HEK293 (cell line): Measurements from ENCODE around the gene CNFN.

Experiments used
- CTCF ChIP-seq: fragments of 450-650 bp; formaldehyde crosslinking; IDR thresholded peaks from 2 replicates; pipeline ENCODE4 v1.5.1; 2016; ENCODE audit warnings: missing biosample characterization, missing genetic modification characterization
- KLF7 ChIP-seq: fragments of 450-650 bp; formaldehyde crosslinking; IDR thresholded peaks from 2 replicates; pipeline ENCODE4 v1.5.1; 2016; ENCODE audit warnings: missing biosample characterization, missing genetic modification characterization, borderline replicate concordance
- KLF8 ChIP-seq: fragments of 450-650 bp; formaldehyde crosslinking; IDR thresholded peaks from 2 replicates; pipeline ENCODE4 v1.5.1; 2016; ENCODE audit warnings: missing biosample characterization, missing genetic modification characterization
- ZBTB7A ChIP-seq: fragments of 450-650 bp; formaldehyde crosslinking; IDR thresholded peaks from 2 replicates; pipeline ENCODE4 v1.5.1; 2016; ENCODE audit warnings: low read depth, missing biosample characterization, missing genetic modification characterization
- ZNF146 ChIP-seq: fragments of 450-650 bp; formaldehyde crosslinking; IDR thresholded peaks from 2 replicates; pipeline ENCODE4 v1.5.1; 2016; ENCODE audit warnings: missing biosample characterization, missing genetic modification characterization
- ZNF223 ChIP-seq: fragments of 450-650 bp; formaldehyde crosslinking; IDR thresholded peaks from 2 replicates; pipeline ENCODE4 v1.5.1; 2016; ENCODE audit warnings: missing biosample characterization, missing genetic modification characterization
- ZNF274 ChIP-seq, 2 experiments: fragments of 200-500 bp in 1 of 2; fragments of 450-650 bp in 1 of 2; sonication (Bioruptor generic) in 1 of 2; formaldehyde crosslinking in 1 of 2; IDR thresholded peaks; 2 replicates each; pipeline versions ENCODE4 v1.5.1 to v1.6.1; 2014 to 2016; ENCODE audit warnings: borderline replicate concordance in 1 of 2, inconsistent platforms in 1 of 2, low read length in 1 of 2, missing biosample characterization in 1 of 2, missing genetic modification characterization in 1 of 2
- ZNF302 ChIP-seq: fragments of 450-650 bp; formaldehyde crosslinking; IDR thresholded peaks from 2 replicates; pipeline ENCODE4 v1.5.1; 2016; ENCODE audit warnings: missing biosample characterization, missing genetic modification characterization, low read depth
- ZNF404 ChIP-seq: fragments of 450-650 bp; formaldehyde crosslinking; IDR thresholded peaks from 2 replicates; pipeline ENCODE4 v1.5.1; 2017; ENCODE audit warnings: missing biosample characterization, missing genetic modification characterization
- ZNF449 ChIP-seq: fragments of 450-650 bp; formaldehyde crosslinking; IDR thresholded peaks from 2 replicates; pipeline ENCODE4 v1.5.1; 2017; ENCODE audit warnings: missing biosample characterization, mild to moderate bottlenecking, missing genetic modification characterization, moderate library complexity

DNA sequence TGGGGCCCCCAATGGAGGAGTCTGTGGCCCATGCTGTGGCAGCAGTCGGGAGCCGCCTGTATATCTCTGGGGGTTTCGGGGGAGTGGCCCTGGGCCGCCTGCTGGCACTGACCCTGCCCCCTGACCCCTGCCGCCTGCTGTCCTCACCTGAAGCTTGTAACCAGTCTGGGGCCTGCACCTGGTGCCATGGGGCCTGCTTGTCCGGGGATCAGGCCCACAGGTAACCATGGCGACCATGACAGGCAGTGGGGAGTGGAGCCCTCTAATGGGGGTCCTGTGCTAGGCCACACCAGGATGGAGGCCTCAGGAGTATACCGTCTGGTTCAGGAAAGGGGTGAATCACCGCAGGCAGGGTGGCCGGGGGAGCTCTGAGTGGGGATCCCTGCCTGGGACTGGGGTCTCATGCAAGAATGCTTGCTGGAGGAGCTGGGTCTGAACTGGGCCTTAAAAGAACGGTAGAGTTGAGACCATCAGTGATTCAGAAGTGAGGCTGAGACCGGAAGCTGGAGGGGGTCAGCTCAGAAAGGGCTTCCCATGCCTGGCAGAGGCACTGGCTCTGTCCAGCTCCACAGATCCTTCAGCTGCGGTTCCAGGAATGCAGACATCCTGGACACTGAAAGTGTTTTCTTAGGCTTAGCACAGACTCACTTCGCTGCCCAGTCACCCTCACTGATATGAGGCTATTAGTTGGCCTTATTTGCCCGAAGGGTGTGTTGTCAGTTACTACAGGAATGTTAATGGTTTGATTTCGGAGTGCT lies 29.1 kb downstream of the CNFN start:
- no peak for TF ChIP-seq ZNF449 (tag by site-specific recombination)
- TF ChIP-seq KLF7 (tag by site-specific recombination), result no peak
- no peak for TF ChIP-seq CTCF (tag by site-specific recombination)
- no peak for TF ChIP-seq ZNF274 (IDR thresholded peaks at IDR 0.05; ENCODE audit: low read length)
- no peak for TF ChIP-seq ZNF274 (tag by site-specific recombination; IDR thresholded peaks at IDR 0.05; ENCODE audit: borderline replicate concordance)
- no peak for TF ChIP-seq KLF8
- TF ChIP-seq ZNF302, result no peak
- no peak for TF ChIP-seq ZBTB7A (tag by site-specific recombination)
- TF ChIP-seq ZNF223 (tag by site-specific recombination), result no peak
- no peak for TF ChIP-seq ZNF146 (tag by site-specific recombination)
- no peak for TF ChIP-seq ZNF404 (tag by site-specific recombination)
